Measurements from ENCODE around the gene ANO1.

DNA sequence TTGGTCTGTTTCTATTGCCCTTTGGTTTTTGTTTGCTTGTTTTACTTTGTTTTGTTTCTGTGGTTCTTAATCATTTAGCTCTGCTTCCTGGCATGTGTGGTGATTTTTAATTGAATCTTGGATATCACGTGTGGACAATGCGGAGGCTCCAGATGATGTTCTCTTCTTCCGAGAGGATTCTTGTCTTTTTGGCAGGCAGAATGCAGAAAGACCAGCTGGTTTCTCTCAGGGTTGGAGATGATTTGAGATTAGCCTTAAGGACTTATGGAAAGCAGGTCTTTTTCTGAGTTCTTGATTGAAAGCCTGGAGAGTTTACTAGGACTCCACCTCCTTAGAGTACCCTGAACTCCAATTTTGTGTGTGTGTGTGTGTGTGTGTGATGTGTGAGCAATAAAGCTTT lies 21.0 kb upstream of the ANO1 start:
- TF ChIP-seq GATA2 (IDR thresholded peaks at IDR 0.05; ENCODE audit: low read depth, low read length): no peak
- no peak for TF ChIP-seq GATA3 (IDR thresholded peaks at IDR 0.05; ENCODE audit: low read depth, low read length)

All from SH-SY5Y (cell line).